Measurements from ENCODE around the gene BMX. TPM values are rescaled to one million over a fixed set of nuclear protein-coding genes. Genes with fewer than 3 reads are reported as not detected.

The BMX gene
- total and polyA plus RNA-seq, 9 of the 15 experiments (the other 6 are each of a cell fraction or from before 2014, with no cell fraction given) = 0.45 to 4.2 (median 1.8) TPM

- no peak for TF ChIP-seq ZNF318 (IDR thresholded peaks at IDR 0.05; ENCODE audit: borderline replicate concordance in 1 of 2, low read depth in 1 of 2)
- TF ChIP-seq NELFE (IDR thresholded peaks at IDR 0.05; ENCODE audit: insufficient read depth, insufficient read length) = no peak
- no peak for TF ChIP-seq HNRNPL (IDR thresholded peaks at IDR 0.05; ENCODE audit: low read depth, low read length)
- TF ChIP-seq ZNF609 (CRISPR knock-in tag; IDR thresholded peaks at IDR 0.05; ENCODE audit: borderline replicate concordance) = no peak
- no peak for TF ChIP-seq AFF4 (CRISPR knock-in tag; IDR thresholded peaks at IDR 0.05)
- TF ChIP-seq CEBPB (tag; IDR thresholded peaks at IDR 0.05) = no peak
Observed at GRCh38 chrX:15579778-15580747, 79.5 kb downstream of the BMX start (continued).
